ENCODE measurements around the gene SYAP1.

DNA sequence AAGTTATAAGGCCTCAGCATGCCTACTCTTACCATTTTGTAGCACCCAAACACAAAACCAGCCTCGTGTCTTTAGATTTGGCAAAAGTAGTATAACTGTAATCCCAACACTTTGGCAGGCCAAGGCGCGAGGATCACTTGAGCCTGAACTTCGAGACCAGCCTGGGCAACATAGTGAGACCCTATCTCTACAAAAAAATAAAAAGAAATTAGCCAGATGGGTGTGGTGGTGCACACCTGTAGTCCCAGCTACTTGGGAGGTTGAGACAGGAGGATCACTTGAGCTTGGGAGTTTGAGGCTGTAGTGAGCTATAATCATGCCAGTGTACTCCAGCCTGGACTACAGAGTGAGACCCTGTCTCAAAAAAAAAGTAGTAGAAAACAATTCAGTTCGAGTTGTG, 17.6 kb downstream of the SYAP1 start:
- TF ChIP-seq TAF1 (IDR thresholded peaks at IDR 0.05; ENCODE audit: low read depth, low read length): no peak
- no peak for TF ChIP-seq POLR2AphosphoS5 (IDR thresholded peaks at IDR 0.05; ENCODE audit: low read depth, low read length)
- TF ChIP-seq TEAD4 (IDR thresholded peaks at IDR 0.05; ENCODE audit: low read depth, low read length): no peak
